A549 (cell line): ENCODE measurements around the gene PTPRG. TPM values are rescaled to one million over a fixed set of nuclear protein-coding genes. Genes with fewer than 3 reads are reported as not detected.
"Not testable (repeated sequence)": the region's sequence is repeated elsewhere in the genome, so short reads cannot be mapped to it uniquely, and the experiment has no call there.

Experiments
- ATAC-seq, 2 experiments: fragments of 200-7000 bp in 1 of 2; fragments of >200 bp in 1 of 2; cut with Nextera tagmentation in 1 of 2; cut with Tn5 transposase in 1 of 2; 3 replicates each; pipeline versions ENCODE4 v1.8.0 to v1.9.1; 2018 to 2020; ENCODE audit warnings: mild to moderate bottlenecking in 1 of 2, moderate library complexity in 1 of 2
- CTCF ChIA-PET: fragments of 300-600 bp; sonication (Branson Sonifier 250); formaldehyde crosslinking; extraction: SDS; loops from one replicate; lab custom pipeline; 2021; ENCODE audit warnings: antibody characterized with exemption, inconsistent platforms; lab: Yijun Ruan, JAX
- POLR2A ChIA-PET: fragments of 350-600 bp; formaldehyde crosslinking; extraction: SDS; loops from one replicate; lab custom pipeline; 2021; ENCODE audit warnings: antibody characterized with exemption, inconsistent platforms; lab: Yijun Ruan, JAX
- DNase-seq, 2 experiments: peaks; one replicate each; pipeline versions ENCODE4 v3.0.0 to v3.0.0-alpha.2; 2011 to 2016; ENCODE audit warnings: low read depth in 1 of 2, low spot score in 1 of 2
- FAIRE-seq: peaks from 2 replicates; lab custom pipeline; 2011; peaks lifted over from hg19 to GRCh38; lab: Jason Lieb, UNC
- H3K27ac ChIP-seq, 2 experiments: fragments of >200 bp; sonication (Bioruptor Twin); formaldehyde crosslinking; 3 replicates each; pipeline ENCODE4 v1.5.1; 2016 to 2017
- H3K4me1 ChIP-seq: fragments of >200 bp; sonication (Bioruptor Twin); formaldehyde crosslinking; 3 replicates; pipeline ENCODE4 v1.6.1; 2016
- H3K4me2 ChIP-seq: fragments of >200 bp; sonication (Bioruptor Twin); formaldehyde crosslinking; 3 replicates; pipeline ENCODE4 v1.6.1; 2016
- H3K4me3 ChIP-seq: fragments of >200 bp; sonication (Bioruptor Twin); formaldehyde crosslinking; 3 replicates; pipeline ENCODE4 v1.5.1; 2016
- H3K9me3 ChIP-seq: fragments of >200 bp; sonication (Bioruptor Twin); formaldehyde crosslinking; 3 replicates; pipeline ENCODE4 v1.6.1; 2016
- CBX2 ChIP-seq: fragments of 200-600 bp; sonication (generic); IDR thresholded peaks from 2 replicates; pipeline ENCODE4 v1.6.1; 2016; ENCODE audit warnings: low read depth, mild to moderate bottlenecking, borderline replicate concordance
- CEBPB ChIP-seq, 2 experiments: fragments of >200 bp in 1 of 2; sonication (Bioruptor Twin) in 1 of 2; formaldehyde crosslinking in 1 of 2; IDR thresholded peaks; 2 replicates each; pipeline ENCODE4 v1.6.1; 2012 to 2016
- E2F6 ChIP-seq: IDR thresholded peaks from 2 replicates; pipeline ENCODE4 v1.6.1; 2012; ENCODE audit warnings: low read depth, borderline replicate concordance
- EHF ChIP-seq: fragments of 250-450 bp; sonication (Bioruptor Pico); IDR thresholded peaks from 2 replicates; pipeline ENCODE4 v1.5.0; 2020; ENCODE audit warnings: mild to moderate bottlenecking
- ELK1 ChIP-seq: fragments of 150-350 bp; IDR thresholded peaks from 2 replicates; pipeline ENCODE4 v1.6.1; 2014; ENCODE audit warnings: low read depth, mild to moderate bottlenecking, low read length
- EP300 ChIP-seq, 2 experiments: fragments of >200 bp; sonication (Bioruptor Twin); formaldehyde crosslinking; IDR thresholded peaks; 2 replicates in 1 of 2; 3 replicates in 1 of 2; pipeline ENCODE4 v1.6.1; 2016 to 2017
- FOSB ChIP-seq: fragments of 250-450 bp; sonication (Bioruptor Pico); IDR thresholded peaks from 2 replicates; pipeline ENCODE4 v1.5.0; 2020; ENCODE audit warnings: mild to moderate bottlenecking, moderate library complexity
- FOSL2 ChIP-seq, 2 experiments: fragments of 450-650 bp in 1 of 2; fragments of >200 bp in 1 of 2; sonication (Bioruptor Twin) in 1 of 2; formaldehyde crosslinking; IDR thresholded peaks; 2 replicates each; pipeline versions ENCODE4 v1.5.0 to v1.6.1; 2016 to 2020; ENCODE audit warnings: mild to moderate bottlenecking in 1 of 2, moderate library complexity in 1 of 2
- GATA3 ChIP-seq: IDR thresholded peaks from 2 replicates; pipeline ENCODE4 v1.6.1; 2012; ENCODE audit warnings: borderline replicate concordance
- HES2 ChIP-seq: fragments of >200 bp; sonication (Bioruptor Twin); formaldehyde crosslinking; IDR thresholded peaks from 2 replicates; pipeline ENCODE4 v1.6.1; 2016
- JUNB ChIP-seq: fragments of >200 bp; sonication (Bioruptor Twin); formaldehyde crosslinking; IDR thresholded peaks from 2 replicates; pipeline ENCODE4 v1.6.1; 2016
- KDM5A ChIP-seq: fragments of 200-600 bp; sonication (generic); IDR thresholded peaks from 2 replicates; pipeline ENCODE4 v1.6.1; 2016; ENCODE audit warnings: antibody characterized with exemption, mild to moderate bottlenecking
- MAFK ChIP-seq: fragments of 450-650 bp; IDR thresholded peaks from 2 replicates; pipeline ENCODE4 v1.6.1; 2014; ENCODE audit not compliant: partially characterized antibody
- PBX3 ChIP-seq: IDR thresholded peaks from 2 replicates; pipeline ENCODE4 v1.6.1; 2012
- PHF8 ChIP-seq: fragments of 200-600 bp; sonication (generic); IDR thresholded peaks from 2 replicates; pipeline ENCODE4 v1.6.1; 2016; ENCODE audit warnings: low read depth, mild to moderate bottlenecking, antibody characterized with exemption, moderate library complexity, borderline replicate concordance
- RAD21 ChIP-seq, 2 experiments: fragments of >200 bp in 1 of 2; sonication (Bioruptor Twin) in 1 of 2; formaldehyde crosslinking in 1 of 2; IDR thresholded peaks in 1 of 2; conservative IDR thresholded peaks in 1 of 2; 2 replicates in 1 of 2; 3 replicates in 1 of 2; pipeline ENCODE4 v1.6.1; 2012 to 2018; ENCODE audit warnings: inconsistent platforms in 1 of 2
- RFX5 ChIP-seq: fragments of 450-650 bp; IDR thresholded peaks from 2 replicates; pipeline ENCODE4 v1.7.1; 2014; ENCODE audit warnings: antibody characterized with exemption, mild to moderate bottlenecking, moderate library complexity
- SMC3 ChIP-seq: fragments of >200 bp; sonication (Bioruptor Twin); formaldehyde crosslinking; IDR thresholded peaks from 3 replicates; pipeline ENCODE4 v1.6.1; 2018; ENCODE audit warnings: inconsistent platforms
- SREBF2 ChIP-seq: fragments of 450-650 bp; IDR thresholded peaks from 2 replicates; pipeline ENCODE4 v1.6.1; 2014; ENCODE audit warnings: mild to moderate bottlenecking, moderate library complexity
- TP53 ChIP-seq: fragments of 250-450 bp; sonication (Bioruptor Pico); IDR thresholded peaks from 2 replicates; pipeline ENCODE4 v1.5.0; 2021; ENCODE audit warnings: mild to moderate bottlenecking, moderate library complexity
- ZNF302 ChIP-seq: fragments of 250-450 bp; sonication (Bioruptor Pico); IDR thresholded peaks from 2 replicates; pipeline ENCODE4 v1.9.0; 2021; ENCODE audit warnings: inconsistent platforms, mild to moderate bottlenecking, moderate library complexity
- WGBS: methylation state at CpG from one replicate; pipeline ENCODE4 v1.1.6; 2017; ENCODE audit errors: missing lambda C conversion rate; 5-methylcytosine and 5-hydroxymethylcytosine counted together
- polyA plus RNA-seq, 4 experiments: library from polyadenylated mRNA; depleted of rRNA in 3 of 4; stranded (reverse); fragments of >200 nt; fragmentation: RNase III in 1 of 4; extraction: RNeasy Plus Mini Kit Qiagen cat#74134 plus additional on column Dnase treatment in 1 of 4; gene quantifications; 2 replicates in 3 of 4; 3 replicates in 1 of 4; pipeline ENCODE4 v1.2.3, GENCODE V29; 2011 to 2017

Gene PTPRG
- polyA plus RNA-seq, 2 of the 4 experiments (the other 2 are of a cell fraction), result 4.5 to 4.8 TPM

GRCh38 chr3:62035402-62036057, 474.2 kb downstream of the PTPRG start:
- Histone ChIP-seq H3K4me3 (no peak overlapping the region), H3K27ac (no peak overlapping the region), H3K4me2 (no peak overlapping the region), H3K4me1 (no peaks in the 10 kb centered on the region), H3K9me3 (no peaks in the 10 kb centered on the region)
- CTCF ChIA-PET, result no interaction called here
- FAIRE-seq, result no peak
- TF ChIP-seq GATA3 (no peak), CBX2 (no peak), RAD21 (conservative IDR thresholded peaks at IDR 0.05 in 1 of 2, IDR thresholded peaks at IDR 0.05 in 1 of 2) (no peak), FOSL2 (IDR thresholded peaks at IDR 0.05) (no peak), FOSL2 (CRISPR knock-in tag; IDR thresholded peaks at IDR 0.05) (no peak), KDM5A (no peak), EHF (no peak), HES2 (no peak), EP300 (IDR thresholded peaks at IDR 0.05) (no peak), FOSB (CRISPR knock-in tag) (no peak), JUNB (no peak), ZNF302 (no peak), TP53 (CRISPR knock-in tag) (no peak), E2F6 (no peak)
- ATAC-seq, result no peak
- WGBS, result 59% methylated on average over 4 of the region's 4 CpGs
- POLR2A ChIA-PET, result no interaction called here
- no peak for DNase-seq

- CTCF ChIA-PET, result interaction anchor here (0.6 kb wide), 1 partner anchor 19 kb away, joined by 3 read pairs; no protein-coding TSS in a partner anchor
- 73% methylated on average over 9 of the region's 9 CpGs for WGBS
These were observed 475.4 kb downstream of the PTPRG start for GRCh38 chr3:62036726-62037125.

GRCh38 chr3:62038798-62039197, 477.4 kb downstream of the PTPRG start:
- ATAC-seq, H3K4me1 ChIP-seq, H3K27ac ChIP-seq, POLR2A ChIA-PET, CTCF ChIA-PET, H3K9me3 ChIP-seq, H3K4me2 ChIP-seq, FAIRE-seq, DNase-seq, H3K4me3 ChIP-seq: not testable (repeated sequence)
- 48% methylated on average over 4 of the region's 4 CpGs for WGBS

More at GRCh38 chr3:62036726-62037125, 475.4 kb downstream of the PTPRG start:
- H3K9me3 ChIP-seq, result no peaks in the 10 kb centered on the region
- POLR2A ChIA-PET, result no interaction called here
- H3K4me1 ChIP-seq, result no peaks in the 10 kb centered on the region
- TF ChIP-seq ELK1, result no peak
- TF ChIP-seq SMC3, result no peak
- no peak for TF ChIP-seq RFX5
- TF ChIP-seq MAFK, result no peak
- TF ChIP-seq CEBPB (IDR thresholded peaks at IDR 0.05), result no peak
- TF ChIP-seq SREBF2, result no peak
- no peak for TF ChIP-seq PBX3
- TF ChIP-seq KDM5A, result no peak
- no peak for TF ChIP-seq RAD21 (conservative IDR thresholded peaks at IDR 0.05 in 1 of 2, IDR thresholded peaks at IDR 0.05 in 1 of 2)
- TF ChIP-seq PHF8, result no peak
- no peak overlapping the region for H3K4me3 ChIP-seq
- FAIRE-seq (no peak), DNase-seq (no peak), ATAC-seq (no peak)
- no peak overlapping the region for H3K4me2 ChIP-seq
- H3K27ac ChIP-seq, result no peak overlapping the region
